Measurements from ENCODE around the gene SLC11A1.

The SLC11A1 gene

GRCh38 chr2:218435003-218435982 lies 53.2 kb downstream of the SLC11A1 start:
- DNase-seq (ENCODE audit: low read depth): peak; percentile 24

GRCh38 chr2:218436992-218437391 lies 54.9 kb downstream of the SLC11A1 start:
- no peak for DNase-seq (ENCODE audit: low read depth)

- no peak for DNase-seq (ENCODE audit: low read depth)
Observed at GRCh38 chr2:218437969-218438368, 55.9 kb downstream of the SLC11A1 start.

GRCh38 chr2:218438596-218438995 lies 56.5 kb downstream of the SLC11A1 start:
- DNase-seq (ENCODE audit: low read depth): peak; percentile 71

- DNase-seq (ENCODE audit: low read depth): no peak
Observed at GRCh38 chr2:218444692-218445357, 62.8 kb downstream of the SLC11A1 start.

GRCh38 chr2:218445602-218446001 lies 63.5 kb downstream of the SLC11A1 start:
- DNase-seq (ENCODE audit: low read depth): no peak

Measured in amniotic epithelial cell (primary cell).